Measurements from ENCODE around the gene ZNF598. TPM values are rescaled to one million over a fixed set of nuclear protein-coding genes. Genes with fewer than 3 reads are reported as not detected.

Gene ZNF598
- total RNA-seq, 1 donor from 2014 or later: 46.0 TPM

- no peak overlapping the region for H2AFZ ChIP-seq (ENCODE audit: low read depth, low read length)
- Mint-ChIP-seq H3K27me3 (ENCODE audit: low read depth, unreplicated experiment) (peaks cover 17% of the 10 kb centered on the region), H3K4me1 (ENCODE audit: low read depth, unreplicated experiment) (no peaks in the 10 kb centered on the region), H3K4me3 (ENCODE audit: unreplicated experiment) (no peak overlapping the region), H3K36me3 (ENCODE audit: low read depth, unreplicated experiment) (peaks cover 2% of the 10 kb centered on the region), H3K9me3 (ENCODE audit: unreplicated experiment) (no peaks in the 10 kb centered on the region), H3K27ac (ENCODE audit: unreplicated experiment) (no peak overlapping the region)
- FAIRE-seq: no peak
- no peak overlapping the region for H3K9ac ChIP-seq (ENCODE audit: low read length)
- H3K4me3 ChIP-seq (ENCODE audit: insufficient read depth, low read depth, low read length): no peak overlapping the region
- H3K4me1 ChIP-seq (ENCODE audit: insufficient read depth, low read length): peaks cover 9% of the 10 kb centered on the region
- H3K79me2 ChIP-seq (ENCODE audit: insufficient read depth, low read length): no peaks in the 10 kb centered on the region
- no peaks in the 10 kb centered on the region for H3K9me3 ChIP-seq (ENCODE audit: insufficient read depth, low read depth, low read length)
- no peak for DNase-seq (ENCODE audit: low read depth)
- TF ChIP-seq CTCF (IDR thresholded peaks at IDR 0.05; ENCODE audit: insufficient read depth, low read depth, low read length) (peak; percentile 32), EZH2 (IDR thresholded peaks at IDR 0.05; ENCODE audit: insufficient read depth, low read length) (no peak)
- no peaks in the 10 kb centered on the region for H3K36me3 ChIP-seq (ENCODE audit: insufficient read depth, low read length)
- H3K27me3 ChIP-seq (ENCODE audit: insufficient read depth, low read length): no peaks in the 10 kb centered on the region
- H3K27ac ChIP-seq (ENCODE audit: low read depth, low read length): no peak overlapping the region
- H4K20me1 ChIP-seq (ENCODE audit: insufficient read depth, low read length): no peaks in the 10 kb centered on the region
- H3K4me2 ChIP-seq (ENCODE audit: low read length): no peak overlapping the region
These were observed 6.8 kb upstream of the ZNF598 start for GRCh38 chr16:2016407-2016922.

GRCh38 chr16:2015947-2016208 is 6.3 kb upstream of the ZNF598 start:
- FAIRE-seq (no peak), DNase-seq (ENCODE audit: low read depth) (no peak)
- no peak overlapping the region for H3K27ac ChIP-seq (ENCODE audit: low read depth, low read length)
- H3K4me2 ChIP-seq (ENCODE audit: low read length): no peak overlapping the region
- no peaks in the 10 kb centered on the region for H3K9me3 ChIP-seq (ENCODE audit: insufficient read depth, low read depth, low read length)
- no peak for TF ChIP-seq CTCF (IDR thresholded peaks at IDR 0.05; ENCODE audit: insufficient read depth, low read depth, low read length)
- no peak for TF ChIP-seq EZH2 (IDR thresholded peaks at IDR 0.05; ENCODE audit: insufficient read depth, low read length)
- H3K36me3 ChIP-seq (ENCODE audit: insufficient read depth, low read length): no peaks in the 10 kb centered on the region
- no peak overlapping the region for H2AFZ ChIP-seq (ENCODE audit: low read depth, low read length)
- H3K4me3 ChIP-seq (ENCODE audit: insufficient read depth, low read depth, low read length): no peak overlapping the region
- no peaks in the 10 kb centered on the region for H3K79me2 ChIP-seq (ENCODE audit: insufficient read depth, low read length)
- H3K4me1 ChIP-seq (ENCODE audit: insufficient read depth, low read length): peaks cover 9% of the 10 kb centered on the region
- H4K20me1 ChIP-seq (ENCODE audit: insufficient read depth, low read length): no peaks in the 10 kb centered on the region
- no peak overlapping the region for H3K9ac ChIP-seq (ENCODE audit: low read length)
- H3K27ac Mint-ChIP-seq (ENCODE audit: unreplicated experiment): no peak overlapping the region
- no peak overlapping the region for H3K4me3 Mint-ChIP-seq (ENCODE audit: unreplicated experiment)
- H3K27me3 Mint-ChIP-seq (ENCODE audit: low read depth, unreplicated experiment): peaks cover 15% of the 10 kb centered on the region
- H3K27me3 ChIP-seq (ENCODE audit: insufficient read depth, low read length): no peaks in the 10 kb centered on the region
- H3K4me1 Mint-ChIP-seq (ENCODE audit: low read depth, unreplicated experiment): no peaks in the 10 kb centered on the region
- H3K36me3 Mint-ChIP-seq (ENCODE audit: low read depth, unreplicated experiment): peaks cover 2% of the 10 kb centered on the region
- no peaks in the 10 kb centered on the region for H3K9me3 Mint-ChIP-seq (ENCODE audit: unreplicated experiment)

GRCh38 chr16:2015117-2015946 is 5.7 kb upstream of the ZNF598 start:
- Histone ChIP-seq H3K79me2 (ENCODE audit: insufficient read depth, low read length) (peaks cover 4% of the 10 kb centered on the region), H3K27ac (ENCODE audit: low read depth, low read length) (no peak overlapping the region), H3K9me3 (ENCODE audit: insufficient read depth, low read depth, low read length) (no peaks in the 10 kb centered on the region), H2AFZ (ENCODE audit: low read depth, low read length) (no peak overlapping the region), H4K20me1 (ENCODE audit: insufficient read depth, low read length) (no peaks in the 10 kb centered on the region), H3K9ac (ENCODE audit: low read length) (no peak overlapping the region), H3K4me1 (ENCODE audit: insufficient read depth, low read length) (peaks cover 8% of the 10 kb centered on the region), H3K36me3 (ENCODE audit: insufficient read depth, low read length) (no peaks in the 10 kb centered on the region), H3K4me2 (ENCODE audit: low read length) (no peak overlapping the region), H3K27me3 (ENCODE audit: insufficient read depth, low read length) (no peaks in the 10 kb centered on the region), H3K4me3 (ENCODE audit: insufficient read depth, low read depth, low read length) (no peak overlapping the region)
- DNase-seq (ENCODE audit: low read depth) (no peak), FAIRE-seq (no peak)
- Mint-ChIP-seq H3K27ac (ENCODE audit: unreplicated experiment) (no peak overlapping the region), H3K27me3 (ENCODE audit: low read depth, unreplicated experiment) (peaks cover 12% of the 10 kb centered on the region), H3K9me3 (ENCODE audit: unreplicated experiment) (no peaks in the 10 kb centered on the region), H3K4me3 (ENCODE audit: unreplicated experiment) (no peak overlapping the region), H3K4me1 (ENCODE audit: low read depth, unreplicated experiment) (no peaks in the 10 kb centered on the region), H3K36me3 (ENCODE audit: low read depth, unreplicated experiment) (peaks cover 2% of the 10 kb centered on the region)
- TF ChIP-seq CTCF (IDR thresholded peaks at IDR 0.05; ENCODE audit: insufficient read depth, low read depth, low read length) (no peak), EZH2 (IDR thresholded peaks at IDR 0.05; ENCODE audit: insufficient read depth, low read length) (no peak)

Data from astrocyte (in vitro differentiated cells and primary cell).